HG02571 (cell line): ENCODE results near the gene PDE3B.
"Not testable (repeated sequence)": the region's sequence is repeated elsewhere in the genome, so short reads cannot be mapped to it uniquely, and the experiment has no call there.

Source experiments
- ATAC-seq: cut with Tn5 transposase; IDR thresholded peaks from one replicate; pipeline ENCODE4 v1.9.1; 2021; ENCODE audit warnings: mild to moderate bottlenecking, moderate library complexity; ENCODE audit not compliant: unreplicated experiment

The PDE3B gene

DNA sequence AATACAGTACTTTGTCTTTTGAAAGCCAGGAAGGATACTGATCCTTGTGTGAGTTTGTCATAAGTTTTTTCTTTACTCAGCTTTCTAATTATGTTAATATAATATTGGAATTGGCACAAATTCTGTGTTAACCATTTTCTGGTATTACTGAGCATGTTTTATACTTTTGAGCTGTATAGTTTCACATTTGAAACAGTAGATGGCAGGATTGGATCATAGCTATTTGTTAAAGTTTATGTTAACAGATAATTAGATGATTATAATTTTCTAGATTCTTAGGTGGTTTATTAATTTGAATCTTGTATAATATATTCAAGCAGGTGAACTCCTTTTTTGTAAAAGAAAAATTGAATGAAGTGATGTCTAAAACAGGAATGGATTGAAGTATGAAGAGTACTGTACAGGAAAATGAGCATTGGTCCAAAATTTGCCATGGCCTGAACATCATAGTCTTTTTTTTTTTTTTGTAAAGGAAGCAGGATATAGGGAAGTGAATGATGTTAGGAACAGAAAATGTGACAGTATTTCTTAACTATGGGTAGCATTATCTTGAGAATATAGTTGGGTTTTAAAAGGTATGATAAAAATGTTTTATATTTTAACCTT, 146.4 kb downstream of the PDE3B start:
- ATAC-seq = no peak

DNA sequence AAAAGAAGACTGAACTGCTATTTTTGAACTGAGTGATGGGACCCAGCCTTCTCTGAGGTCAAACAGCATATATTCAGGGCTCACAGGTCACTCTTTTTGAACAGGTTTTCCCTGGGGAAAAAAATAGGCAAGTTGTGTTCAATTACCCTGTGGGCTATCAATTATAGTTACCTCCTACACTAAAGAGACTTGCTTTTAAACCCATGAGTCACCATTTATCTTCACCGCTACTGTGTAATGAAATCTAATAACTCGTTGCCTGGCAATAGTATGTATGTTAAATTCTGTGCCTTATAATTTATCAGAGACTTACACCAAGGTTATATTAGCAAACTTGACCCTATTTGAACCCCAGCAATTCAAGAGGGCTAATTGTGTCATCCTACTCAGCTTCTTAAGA, 149.9 kb downstream of the PDE3B start:
- no peak for ATAC-seq

DNA sequence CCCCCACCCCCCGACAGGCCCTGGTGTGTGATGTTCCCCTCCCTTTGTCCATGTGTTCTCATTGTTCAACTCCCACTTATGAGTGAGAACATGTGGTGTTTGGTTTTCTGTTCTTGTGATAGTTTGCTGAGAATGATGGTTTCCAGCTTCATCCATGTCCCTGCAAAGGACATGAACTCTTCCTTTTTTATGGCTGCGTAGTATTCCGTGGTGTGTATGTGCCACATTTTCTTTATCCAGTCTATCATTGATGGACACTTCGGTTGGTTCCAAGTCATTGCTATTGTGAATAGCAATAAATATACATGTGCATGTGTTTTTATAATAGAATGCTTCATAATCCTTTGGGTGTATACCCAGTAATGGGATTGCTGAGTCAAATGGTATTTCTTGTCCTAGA, 152.4 kb downstream of the PDE3B start:
- ATAC-seq = not testable (repeated sequence)

DNA sequence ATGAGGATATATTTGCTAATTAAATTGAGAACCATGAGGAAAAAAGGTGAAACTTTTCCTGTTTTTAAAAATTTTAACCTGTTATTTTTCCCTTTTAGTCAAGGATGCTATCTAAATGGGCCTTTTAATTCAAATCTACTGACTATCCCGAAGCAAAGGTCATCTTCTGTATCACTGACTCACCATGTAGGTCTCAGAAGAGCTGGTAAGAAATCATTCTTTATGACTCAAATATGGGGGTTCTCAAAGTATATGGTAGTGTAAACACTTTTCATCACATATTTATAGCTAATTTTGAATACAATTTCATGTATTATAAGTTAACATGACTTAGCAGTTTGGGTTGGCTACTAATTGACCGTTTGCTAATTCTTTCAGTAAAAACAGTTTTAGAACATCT, 160.2 kb downstream of the PDE3B start:
- ATAC-seq = no peak

DNA sequence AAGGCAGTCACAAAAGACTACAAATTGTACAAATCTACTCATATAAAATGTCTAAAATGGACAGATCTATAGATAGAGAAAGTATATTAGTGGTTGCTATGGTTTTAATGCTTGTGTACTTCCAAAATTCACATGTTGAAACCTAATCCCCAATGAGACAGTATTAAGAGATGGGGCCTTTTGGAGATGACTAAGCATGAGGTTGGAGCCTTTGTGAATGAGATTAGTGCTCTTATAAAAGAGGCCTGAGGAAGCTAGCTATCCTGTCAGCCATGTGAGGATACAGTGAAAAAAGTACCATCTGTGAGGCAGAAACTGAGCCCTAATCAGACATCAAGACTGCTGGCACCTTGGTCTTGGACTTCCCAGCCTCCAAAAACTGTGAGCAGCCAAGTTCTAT, 165.9 kb downstream of the PDE3B start:
- ATAC-seq = no peak

DNA sequence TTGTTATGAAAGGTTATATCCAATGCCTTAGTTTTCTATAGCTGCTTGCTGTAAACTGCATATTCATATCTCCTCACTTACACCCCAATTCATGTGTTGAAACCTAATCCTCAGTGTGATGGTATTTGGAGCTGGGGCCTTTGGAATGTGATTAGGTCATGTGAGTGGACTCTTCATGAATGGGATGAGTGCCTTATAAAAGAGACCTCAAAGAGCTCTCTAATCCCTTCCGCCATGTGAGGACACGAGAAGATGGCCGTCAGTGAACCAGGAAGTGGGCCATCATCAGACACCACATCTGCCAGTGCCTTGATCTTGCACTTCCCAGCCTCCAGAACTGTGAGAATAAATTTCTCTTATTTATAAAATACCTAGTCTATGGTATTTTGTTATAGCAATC, 169.2 kb downstream of the PDE3B start:
- ATAC-seq = no peak

DNA sequence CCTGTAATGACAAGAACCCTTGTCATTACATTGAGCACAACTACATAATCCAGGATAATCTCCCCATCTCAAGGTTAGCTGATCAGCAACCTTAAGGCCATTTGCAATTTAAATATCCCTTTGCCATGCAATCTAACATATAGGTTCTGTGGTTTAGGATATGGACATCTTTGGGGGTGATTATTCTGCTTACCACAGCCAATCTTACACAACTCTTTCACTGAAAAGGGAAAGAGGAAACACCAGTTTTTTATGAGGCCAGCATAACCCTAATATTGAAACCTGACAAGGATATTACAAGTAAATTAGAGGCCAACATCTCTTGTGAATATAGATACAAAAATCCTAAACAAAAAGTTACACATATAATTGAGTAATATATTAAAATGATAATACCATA, 169.9 kb downstream of the PDE3B start:
- no peak for ATAC-seq

DNA sequence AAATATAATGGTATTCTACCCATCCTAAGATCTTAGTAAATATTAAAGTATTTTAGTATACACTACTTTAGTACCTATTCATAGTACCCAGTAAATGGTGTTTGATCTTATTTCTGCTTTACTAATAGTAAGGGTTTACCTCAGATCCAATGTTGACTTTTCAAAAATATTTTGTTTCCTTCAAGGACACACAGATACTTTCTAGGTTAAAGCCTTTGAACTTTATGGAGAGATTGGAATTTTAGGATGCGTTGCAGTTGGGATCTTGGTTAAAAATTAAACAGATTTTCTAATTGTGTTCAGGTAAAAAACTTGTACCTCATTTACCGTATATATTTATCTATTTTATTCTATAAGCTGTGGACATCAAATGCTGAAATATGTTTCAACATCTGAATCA, 175.2 kb downstream of the PDE3B start:
- ATAC-seq = no peak

DNA sequence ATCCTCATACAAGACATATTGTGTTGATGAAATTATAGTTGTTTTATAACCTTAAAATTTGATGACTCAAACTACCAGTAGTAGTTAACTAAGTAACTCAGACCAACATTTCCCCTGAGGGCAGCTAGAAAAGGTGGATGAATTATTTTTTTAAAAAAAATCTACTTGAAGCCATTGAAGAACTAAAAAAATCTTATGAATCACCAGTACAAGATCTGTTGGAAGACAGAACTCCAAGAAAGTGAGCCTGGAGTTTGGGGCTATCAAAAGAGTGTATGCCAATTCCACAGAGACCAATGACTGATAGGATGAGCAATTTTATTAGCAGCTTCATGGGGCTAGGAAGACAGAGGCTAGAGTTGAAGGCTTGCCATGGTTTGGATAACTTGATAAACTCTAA, 176.0 kb downstream of the PDE3B start:
- ATAC-seq = no peak

DNA sequence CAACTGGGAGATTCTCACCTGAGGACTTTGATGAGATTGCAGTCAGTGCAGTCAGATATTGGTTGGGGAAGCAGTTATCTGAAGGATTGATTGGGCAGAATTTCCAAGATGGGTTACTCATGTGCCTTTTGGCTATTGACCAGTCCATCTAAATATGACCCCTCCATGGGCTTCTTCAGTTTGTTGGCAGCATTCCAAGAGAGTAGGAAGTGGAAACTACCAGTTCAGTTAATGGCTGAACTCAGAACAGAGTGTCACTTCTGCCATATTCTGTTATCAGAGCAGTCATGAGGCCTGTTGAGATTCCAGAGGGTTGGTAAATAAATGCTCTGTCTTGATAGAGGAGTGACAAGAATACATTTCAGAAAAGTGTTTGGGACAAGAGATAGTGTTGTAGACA, 177.4 kb downstream of the PDE3B start:
- no peak for ATAC-seq

DNA sequence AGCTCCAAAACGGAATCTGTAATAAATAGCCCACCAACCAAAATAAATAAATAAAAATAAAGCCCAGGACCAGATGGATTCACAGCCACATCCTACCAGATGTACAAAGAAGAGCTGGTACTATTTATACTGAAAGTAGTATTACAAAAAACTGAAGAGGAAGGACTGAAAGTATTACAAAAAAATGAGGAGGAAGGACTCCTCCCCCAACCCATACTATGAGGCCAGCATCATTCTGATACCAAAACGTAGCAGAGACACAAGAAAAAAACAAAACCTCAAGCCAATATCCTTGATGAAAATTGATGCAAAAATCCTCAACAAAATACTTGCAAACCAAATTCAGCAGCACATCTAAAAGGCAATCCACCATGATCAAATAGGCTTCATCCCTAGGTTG, 183.0 kb downstream of the PDE3B start:
- ATAC-seq = no peak

DNA sequence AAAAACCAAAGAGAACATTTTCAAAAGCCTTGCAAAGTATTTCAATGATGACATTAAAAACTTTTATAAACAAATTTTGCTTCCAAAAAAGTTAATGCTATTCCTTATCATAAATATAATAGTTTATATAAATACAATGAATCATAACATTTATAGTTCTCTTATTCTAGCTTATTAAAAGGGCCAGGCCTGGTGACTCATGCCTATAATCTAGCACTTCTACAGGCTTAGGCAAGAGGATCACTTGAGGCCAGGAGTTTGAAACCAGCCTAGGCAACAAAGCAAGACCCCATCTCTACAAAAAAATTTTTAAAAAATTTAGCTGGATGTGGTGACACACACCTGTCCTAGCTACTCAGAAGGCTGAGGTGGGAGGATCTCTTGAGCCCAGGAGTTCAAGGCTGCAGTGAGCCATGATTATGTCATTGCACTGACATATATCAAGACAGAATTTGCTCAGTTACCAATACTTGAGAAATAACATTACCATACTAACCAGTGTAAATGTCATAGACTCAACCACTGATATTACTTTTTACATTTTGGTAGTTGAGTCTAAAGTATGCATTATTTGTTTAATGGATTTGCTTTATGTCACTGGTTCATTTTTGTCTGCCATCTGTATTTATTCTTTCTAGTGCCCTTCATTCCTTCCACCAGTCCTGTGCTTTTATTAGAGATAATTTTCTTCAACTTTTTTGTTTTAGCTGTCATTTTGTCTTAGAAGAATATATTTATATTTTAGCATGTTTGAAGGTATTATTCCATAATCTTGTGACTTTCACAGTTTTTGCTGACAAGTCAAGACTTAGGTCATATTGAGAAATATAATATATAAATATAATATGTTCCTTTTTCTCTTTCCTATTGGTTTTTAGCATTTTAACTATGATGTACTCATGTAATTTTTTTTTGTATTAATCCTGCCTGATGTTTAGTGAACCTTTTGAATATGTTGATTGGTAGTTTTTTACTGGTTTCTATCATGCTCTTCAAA, 192.2 kb downstream of the PDE3B start:
- no peak for ATAC-seq

DNA sequence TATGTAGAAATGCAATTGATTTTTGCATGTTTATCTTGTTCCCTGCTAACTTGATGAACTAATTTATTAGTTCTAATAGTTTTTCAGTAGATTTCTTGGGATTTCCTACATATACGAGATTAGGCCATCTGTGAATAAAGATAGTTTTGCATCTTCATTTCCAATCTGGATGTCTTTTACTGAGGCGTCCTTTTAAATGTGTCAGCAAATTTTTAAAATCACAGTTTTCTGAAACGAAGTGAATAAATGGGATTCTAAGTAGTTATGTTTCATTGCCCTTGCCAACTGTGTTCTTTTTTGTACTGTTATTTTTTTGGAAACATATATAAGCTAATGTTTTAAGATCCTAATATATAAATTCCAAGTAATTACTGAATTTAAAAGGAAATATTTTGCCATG, 198.4 kb downstream of the PDE3B start:
- no peak for ATAC-seq

DNA sequence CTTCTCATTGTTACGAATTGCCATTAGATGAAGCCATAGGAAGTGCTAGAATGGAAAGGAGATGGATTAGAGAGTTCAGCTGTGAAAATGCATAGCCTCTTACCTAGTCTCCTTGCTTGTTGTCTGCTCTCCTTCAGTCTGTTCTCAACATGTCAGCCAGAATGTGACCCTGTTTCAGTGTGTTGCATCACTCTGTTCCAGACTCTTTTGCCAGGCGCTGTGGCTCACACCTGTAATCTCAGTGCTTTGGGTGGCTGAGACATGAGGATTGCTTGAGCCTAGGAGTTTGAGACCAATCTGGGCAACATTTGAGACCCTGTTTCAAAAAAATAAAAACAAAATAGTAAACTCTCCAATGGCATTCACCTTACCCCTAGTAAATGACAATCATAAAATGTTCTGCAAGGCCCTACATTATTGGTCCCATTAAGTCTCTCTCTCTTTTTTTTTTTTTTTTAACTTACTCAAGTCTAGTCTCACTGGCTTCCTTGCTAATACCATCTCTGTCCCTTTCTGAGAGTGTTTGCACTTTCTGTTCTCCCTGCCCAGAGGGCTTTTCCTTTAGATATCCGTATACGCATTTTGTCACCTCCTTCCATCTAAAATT, 209.1 kb downstream of the PDE3B start:
- ATAC-seq = no peak

DNA sequence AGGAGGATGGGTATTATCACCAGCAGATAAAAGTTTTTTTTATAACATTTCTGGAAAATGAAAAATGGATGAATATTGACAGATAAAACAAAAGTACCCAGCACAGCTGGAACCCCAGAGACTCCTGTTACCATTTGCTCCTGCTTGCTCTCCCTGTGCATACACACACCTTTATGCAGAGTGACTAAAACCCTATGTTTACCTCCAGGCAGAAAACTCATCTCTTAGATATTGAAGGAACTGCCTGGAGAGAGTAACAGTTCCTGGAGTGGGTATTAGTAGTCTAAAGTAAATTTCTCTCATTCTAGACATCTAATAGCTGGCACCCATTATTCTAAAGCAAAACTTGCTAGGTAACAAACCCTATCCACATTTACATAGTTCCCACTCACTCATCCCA, 210.5 kb downstream of the PDE3B start:
- no peak for ATAC-seq

DNA sequence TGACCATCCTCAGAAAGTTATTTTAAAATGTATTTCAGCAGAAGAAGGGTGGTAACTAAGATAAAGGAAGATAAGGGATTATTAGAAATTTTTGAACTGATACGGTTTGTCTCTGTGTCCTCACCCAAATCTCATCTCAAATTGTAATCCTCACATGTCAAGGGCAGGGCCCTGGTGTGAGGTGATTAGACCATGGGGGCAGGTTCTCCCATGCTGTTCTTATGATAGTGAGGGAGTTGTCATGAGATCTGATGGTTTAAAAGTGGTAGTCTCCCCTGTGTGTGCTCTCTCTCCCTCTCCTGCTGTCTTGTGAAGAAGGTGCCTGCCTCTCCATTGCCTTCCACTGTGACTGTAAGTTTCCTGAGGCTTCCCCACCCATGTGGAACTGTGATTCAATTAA, 212.3 kb downstream of the PDE3B start:
- no peak for ATAC-seq

DNA sequence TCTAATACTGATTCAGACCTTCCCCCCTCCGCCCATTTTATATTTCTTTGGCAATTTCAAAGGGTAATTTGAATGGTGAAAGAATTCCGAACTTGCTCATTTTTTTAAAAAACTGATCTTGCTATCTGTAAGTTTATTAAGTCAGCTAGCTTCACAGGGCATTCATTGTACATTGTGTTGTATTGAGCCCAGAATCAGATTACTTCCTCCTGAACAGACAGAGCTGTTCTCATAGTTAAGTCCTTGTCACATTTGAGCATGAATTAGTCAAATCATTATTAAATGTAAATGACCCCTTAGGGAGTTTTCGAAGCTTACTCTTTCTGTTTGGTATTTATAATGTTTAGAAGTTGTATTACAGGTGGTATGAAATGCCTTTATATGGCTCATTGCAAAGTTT, 214.0 kb downstream of the PDE3B start:
- no peak for ATAC-seq

DNA sequence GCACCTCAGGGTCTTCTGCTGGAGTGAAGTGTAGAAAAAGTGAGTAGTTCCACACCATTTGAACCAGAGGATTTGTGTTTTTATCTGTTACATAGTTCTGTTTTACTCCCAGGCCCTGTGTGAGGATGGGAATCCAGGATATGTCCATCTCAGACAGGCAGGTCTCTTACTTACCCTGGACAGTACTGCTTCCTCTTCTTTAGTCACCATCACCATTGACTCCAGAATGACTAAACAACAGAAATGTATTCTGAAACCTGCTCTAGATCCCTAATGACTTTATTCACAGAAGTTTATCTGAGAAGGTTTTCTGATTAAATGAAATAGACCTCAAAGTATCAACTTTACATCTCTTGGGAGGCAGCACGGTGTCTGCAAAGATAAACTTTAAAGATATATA, 214.8 kb downstream of the PDE3B start:
- no peak for ATAC-seq

DNA sequence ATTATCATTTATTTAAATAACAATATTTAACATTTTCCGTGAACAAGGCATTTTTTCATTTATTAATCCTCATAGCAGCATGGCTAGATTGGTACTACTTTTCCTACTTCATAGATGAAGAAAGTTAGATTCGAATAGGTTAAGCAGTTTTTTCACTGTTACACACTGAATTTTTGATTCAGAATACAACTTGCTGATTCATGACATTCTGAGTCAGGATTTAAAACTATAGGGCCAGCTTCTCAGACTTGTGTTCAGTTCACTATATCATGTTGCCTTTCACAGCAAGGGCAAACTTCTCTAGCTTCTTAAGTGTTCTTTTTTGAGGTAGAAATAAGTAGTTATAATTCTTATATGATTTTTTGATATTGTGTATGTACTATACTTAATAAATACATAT, 216.9 kb downstream of the PDE3B start:
- no peak for ATAC-seq

DNA sequence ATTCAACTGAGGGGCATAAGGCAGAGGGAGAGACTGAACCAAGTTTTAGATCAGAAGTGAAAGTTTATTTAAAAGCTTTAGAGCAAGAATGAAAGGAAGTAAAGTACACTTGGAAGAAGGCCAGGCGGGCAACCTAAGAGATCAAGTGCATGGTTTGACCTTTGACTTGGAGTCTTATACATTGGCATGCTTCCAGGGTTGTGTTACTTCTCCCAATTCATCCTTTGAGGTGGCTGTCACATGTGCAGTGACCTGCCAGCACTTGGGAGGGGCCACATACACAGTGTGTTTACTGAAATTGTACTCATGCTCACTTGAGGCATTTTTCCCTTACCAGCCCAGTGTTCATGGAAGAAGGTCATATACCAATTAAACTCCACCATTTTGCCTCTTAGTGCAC, 218.1 kb downstream of the PDE3B start:
- ATAC-seq = no peak

DNA sequence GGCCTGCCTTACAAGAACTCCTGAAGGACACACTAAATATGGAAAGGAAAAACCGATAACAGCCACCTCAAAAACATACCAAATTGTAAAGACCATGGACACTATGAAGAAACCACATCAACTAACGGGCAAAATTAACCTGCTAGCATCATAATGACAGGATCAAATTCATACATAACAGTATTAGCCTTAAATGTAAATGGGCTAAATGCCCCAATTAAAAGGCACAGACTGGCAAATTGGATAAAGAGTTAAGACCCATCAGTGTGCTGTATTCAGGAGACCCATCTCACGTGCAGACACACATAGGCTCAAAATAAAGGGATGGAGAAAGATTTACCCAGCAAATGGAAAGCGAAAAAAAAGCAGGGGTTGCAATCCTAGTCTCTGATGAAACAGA, 220.2 kb downstream of the PDE3B start:
- ATAC-seq = not testable (repeated sequence)

DNA sequence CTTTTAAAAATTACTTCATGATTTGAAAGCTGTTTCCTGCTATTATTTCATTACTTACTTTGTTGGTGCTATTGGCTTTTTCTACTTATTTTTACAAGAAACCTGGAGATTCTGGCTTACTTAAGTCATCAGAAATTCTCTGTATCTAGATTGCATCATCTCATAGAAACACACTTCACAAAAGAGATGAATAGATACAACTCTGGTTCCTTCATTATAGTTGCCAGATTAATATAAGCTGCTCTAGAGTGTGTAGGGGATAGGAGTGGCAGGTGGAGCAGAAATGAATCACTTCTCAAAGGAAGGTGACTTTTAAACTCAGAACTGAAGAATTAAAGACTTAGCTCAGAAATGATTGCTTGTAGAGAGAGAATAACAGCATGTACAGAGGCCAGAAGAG, 228.4 kb downstream of the PDE3B start:
- ATAC-seq = no peak
